Activated CD4-positive, alpha-beta T cell treated with anti-CD3 and anti-CD28 coated beads, Interleukin-2, amount 50 U/mL, for 24 hours (primary cell): ENCODE results near the gene ERAP2.
"Not testable (repeated sequence)": the region's sequence is repeated elsewhere in the genome, so short reads cannot be mapped to it uniquely, and the experiment has no call there.

ENCODE experiments used
- DNase-seq, 2 donors: peaks; one replicate each; pipeline ENCODE4 v3.0.0-alpha.2; 2020; ENCODE audit warnings: low read depth in 1 of 2, low spot score in 1 of 2

The ERAP2 gene

GRCh38 chr5:96876292-96876850, at the start of gene ERAP2:
ERAP2 (plus strand) TSS chr5:96876500; CDS start chr5:96879686, 3,186 bp downstream.
- no peak for DNase-seq

- DNase-seq: no peak
These were observed 47.0 kb upstream of the ERAP2 start for GRCh38 chr5:96829297-96829696.

- no peak for DNase-seq
These were observed 42.3 kb upstream of the ERAP2 start for GRCh38 chr5:96834016-96834415.

- no peak for DNase-seq
These were observed 40.5 kb upstream of the ERAP2 start for GRCh38 chr5:96835791-96836191.

- DNase-seq: no peak
These were observed 39.5 kb upstream of the ERAP2 start for GRCh38 chr5:96836817-96837216.

DNA sequence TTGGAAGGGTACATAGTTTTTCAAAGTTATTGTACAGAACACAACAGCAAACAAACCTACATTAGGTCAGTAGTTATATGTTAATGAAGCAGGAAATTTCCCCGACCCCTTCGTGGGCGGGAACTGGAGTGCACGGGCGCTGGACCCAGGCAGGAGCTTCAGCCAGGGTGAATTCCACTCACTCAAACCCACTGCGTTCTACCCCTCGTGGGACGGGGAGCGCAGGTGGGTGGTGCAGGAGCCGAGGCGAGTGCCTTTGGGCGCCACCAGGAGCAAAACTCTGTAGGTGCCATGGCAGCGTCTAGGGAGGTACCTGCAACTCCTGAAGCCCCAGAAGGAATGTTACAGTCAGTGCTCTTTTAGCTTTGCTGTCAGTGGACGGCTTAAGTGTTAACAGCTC, 39.0 kb upstream of the ERAP2 start:
- no peak for DNase-seq

DNA sequence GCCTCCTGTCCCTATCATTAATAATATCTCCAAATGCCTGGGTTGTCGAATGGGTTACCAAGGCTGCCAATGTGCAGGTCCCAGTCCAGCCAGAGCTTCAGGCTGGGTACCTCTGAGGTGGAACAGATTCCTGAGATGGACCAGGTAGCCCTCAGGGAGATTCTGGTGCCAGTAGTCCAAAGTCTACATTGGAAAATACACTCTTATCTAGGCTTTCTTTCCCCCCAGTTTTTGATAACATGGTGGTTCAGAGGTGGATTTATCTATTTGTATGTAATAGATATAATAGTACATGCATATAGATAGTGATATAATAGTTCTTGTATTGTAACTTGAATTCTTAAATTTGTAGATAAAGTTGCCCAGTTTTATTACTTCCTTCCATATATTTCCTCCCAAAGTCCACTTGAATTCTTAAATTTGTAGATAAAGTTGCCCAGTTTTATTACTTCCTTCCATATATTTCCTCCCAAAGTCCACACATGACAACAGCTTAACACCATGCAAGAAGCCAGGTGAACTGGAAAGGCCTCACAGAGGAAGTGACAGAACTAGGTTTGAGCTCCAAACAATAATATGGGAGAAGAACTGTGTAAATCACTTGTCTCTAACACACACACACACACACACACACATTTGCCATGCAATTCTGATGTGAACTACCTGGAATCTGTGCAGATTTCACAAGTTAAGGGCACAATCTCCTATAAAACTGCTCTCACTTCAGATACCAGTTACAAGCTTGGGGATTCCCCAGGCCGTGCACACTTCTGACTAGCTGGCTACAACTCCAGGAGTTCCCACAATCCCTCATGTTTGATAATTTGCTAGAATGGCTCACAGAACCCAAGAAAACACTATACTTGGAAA, 37.9 kb upstream of the ERAP2 start:
- DNase-seq: no peak

- DNase-seq: no peak
These were observed 37.2 kb upstream of the ERAP2 start for GRCh38 chr5:96839071-96839592.

DNA sequence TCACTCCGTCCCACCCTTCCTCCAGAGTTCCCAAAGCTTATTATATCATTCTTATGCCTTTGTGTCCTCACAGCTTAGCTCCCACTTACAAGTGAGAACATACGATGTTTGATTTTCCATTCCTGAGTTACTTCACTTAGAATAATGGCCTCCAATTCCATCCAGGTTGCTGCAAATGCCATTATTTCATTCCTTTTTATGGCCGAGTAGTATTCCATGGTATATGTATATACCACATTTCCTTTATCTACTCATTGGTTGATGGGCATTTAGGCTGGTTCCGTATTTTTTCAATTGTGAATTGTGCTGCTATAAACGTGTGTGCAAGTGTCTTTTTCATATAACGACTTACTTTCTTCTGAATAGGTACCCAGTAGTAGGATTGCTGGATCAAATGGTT, 34.4 kb upstream of the ERAP2 start:
- DNase-seq: not testable (repeated sequence)

DNA sequence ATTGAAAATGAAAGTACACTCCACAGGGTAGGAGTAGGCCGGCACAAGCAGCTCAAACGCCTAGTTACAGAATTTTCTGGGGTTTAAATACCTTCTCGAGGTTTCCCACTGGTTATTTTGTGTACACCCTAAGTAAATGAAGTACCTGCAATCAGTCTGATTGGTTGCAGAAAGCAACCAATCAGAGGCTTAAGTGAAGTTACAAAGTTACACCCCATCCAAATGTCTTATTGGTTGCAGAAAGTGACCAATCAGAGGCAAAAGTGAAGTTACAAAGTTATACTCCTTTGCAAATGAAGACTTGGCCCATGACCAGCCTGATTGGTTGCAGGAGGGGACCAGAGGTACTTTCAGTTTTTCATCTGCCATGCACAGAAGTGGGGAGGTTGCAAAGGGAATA, 33.2 kb upstream of the ERAP2 start:
- DNase-seq: no peak

- DNase-seq: no peak
These were observed 31.8 kb upstream of the ERAP2 start for GRCh38 chr5:96844481-96844990.

DNA sequence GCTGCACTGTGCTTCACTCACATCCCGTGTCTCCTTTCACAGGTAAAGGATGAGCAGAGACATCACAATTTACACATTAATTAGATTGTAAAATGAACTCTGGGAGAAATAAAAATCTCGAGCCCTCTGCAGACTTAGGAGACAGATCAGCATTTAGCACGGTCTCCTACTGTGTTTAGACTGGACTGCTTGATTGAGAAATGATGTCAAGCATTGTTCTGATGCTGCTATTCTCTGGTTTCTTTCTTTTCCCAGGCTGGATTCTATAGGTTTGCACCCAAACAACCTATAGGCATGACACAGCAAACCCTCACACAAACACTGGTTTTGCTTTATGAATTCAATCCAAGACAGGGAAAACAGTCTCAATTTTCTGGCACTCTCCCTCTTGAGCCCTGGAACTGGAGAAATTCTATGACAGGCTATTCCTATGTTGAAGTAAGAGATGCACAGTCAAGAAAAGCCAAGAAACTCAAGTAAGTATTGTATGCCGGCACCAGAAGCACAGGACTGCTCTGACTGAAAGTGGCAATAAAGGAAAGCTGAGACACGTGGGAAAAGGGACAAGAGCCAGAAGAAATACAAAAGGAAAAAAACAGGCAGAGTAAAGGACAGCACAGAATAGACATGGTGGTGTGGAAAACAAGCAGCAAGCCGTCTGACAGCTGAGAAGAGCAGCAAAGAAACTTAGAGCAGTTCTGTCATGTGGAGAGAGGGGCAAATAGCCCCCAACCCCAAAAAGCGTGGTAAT, 24.8 kb upstream of the ERAP2 start:
- no peak for DNase-seq

DNA sequence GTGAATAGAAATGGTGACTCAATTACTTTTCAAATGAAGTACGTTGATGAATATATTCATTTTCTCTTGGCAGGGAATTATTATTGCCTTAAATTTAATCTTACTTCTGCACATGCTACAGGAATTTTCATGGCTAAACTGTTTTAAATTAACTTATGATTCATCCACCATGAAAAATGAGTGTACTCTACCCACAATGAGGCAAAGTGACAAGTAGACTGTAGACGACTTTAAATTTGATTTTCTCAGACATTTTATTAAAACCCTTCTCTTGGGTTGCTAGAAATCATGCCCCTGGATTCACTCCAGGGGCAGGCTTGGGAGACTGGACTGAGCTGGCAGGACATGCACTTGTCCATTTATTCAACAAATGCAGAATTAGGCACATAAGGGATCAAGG, 23.5 kb upstream of the ERAP2 start:
- no peak for DNase-seq

DNA sequence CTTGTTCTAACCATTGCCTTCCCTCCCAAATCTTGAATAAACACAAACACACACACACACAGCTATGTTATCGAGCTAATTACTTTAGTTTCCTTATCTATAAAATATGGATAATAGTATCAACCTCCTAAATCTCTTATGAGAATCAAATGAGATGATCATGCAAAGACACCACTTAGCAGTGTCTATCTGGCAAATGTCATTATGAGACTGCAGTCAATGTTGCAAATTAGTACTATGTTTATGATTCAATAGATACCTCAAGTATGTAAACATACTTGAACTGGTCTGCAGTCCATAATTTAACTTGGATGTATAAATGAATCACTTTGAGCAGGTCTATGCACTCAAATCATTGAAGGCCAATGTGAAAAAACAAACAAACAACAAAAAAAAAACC, 22.2 kb upstream of the ERAP2 start:
- DNase-seq: no peak

- DNase-seq: no peak
These were observed 21.0 kb upstream of the ERAP2 start for GRCh38 chr5:96855031-96855872.

GRCh38 chr5:96856371-96856770, 19.9 kb upstream of the ERAP2 start:
- no peak for DNase-seq

DNA sequence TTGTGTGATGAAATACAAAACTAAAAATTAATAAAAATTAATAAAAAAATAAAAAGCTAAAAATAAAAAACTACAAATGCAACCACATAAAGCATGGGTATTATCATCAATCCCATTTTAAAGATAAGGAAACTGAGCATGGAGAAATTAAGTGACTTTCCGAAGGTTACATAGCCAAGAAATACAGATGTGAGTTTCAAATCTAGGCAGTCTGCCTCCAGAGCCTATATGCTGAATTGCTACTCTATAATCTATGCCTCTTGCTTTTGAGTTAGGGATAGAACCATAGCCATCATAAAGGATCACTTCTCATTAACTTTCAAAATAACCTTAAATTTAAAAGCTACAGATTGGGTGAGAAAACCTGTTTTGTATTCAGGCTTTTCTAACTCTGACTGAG, 18.8 kb upstream of the ERAP2 start:
- no peak for DNase-seq

DNA sequence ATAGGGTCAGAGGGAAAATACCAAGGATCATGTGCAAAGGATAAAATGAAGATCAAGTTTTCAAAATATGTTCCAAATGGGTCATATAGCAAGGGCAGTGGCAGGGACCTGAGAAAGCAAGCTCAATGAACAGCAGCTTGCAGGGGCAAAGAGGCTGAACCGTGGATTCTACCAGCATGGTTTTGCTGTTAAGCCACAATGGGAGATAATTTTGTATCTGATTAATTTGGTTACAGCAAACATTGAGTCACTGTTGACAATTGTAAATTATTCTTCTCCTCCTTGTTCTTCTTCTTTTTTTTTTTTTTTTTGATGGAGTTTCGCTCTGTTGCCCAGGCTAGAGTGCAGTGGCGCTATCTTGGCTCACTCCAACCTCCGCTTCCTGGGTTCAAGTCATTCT, 18.4 kb upstream of the ERAP2 start:
- no peak for DNase-seq

GRCh38 chr5:96859375-96859774, 16.9 kb upstream of the ERAP2 start:
- no peak for DNase-seq

DNA sequence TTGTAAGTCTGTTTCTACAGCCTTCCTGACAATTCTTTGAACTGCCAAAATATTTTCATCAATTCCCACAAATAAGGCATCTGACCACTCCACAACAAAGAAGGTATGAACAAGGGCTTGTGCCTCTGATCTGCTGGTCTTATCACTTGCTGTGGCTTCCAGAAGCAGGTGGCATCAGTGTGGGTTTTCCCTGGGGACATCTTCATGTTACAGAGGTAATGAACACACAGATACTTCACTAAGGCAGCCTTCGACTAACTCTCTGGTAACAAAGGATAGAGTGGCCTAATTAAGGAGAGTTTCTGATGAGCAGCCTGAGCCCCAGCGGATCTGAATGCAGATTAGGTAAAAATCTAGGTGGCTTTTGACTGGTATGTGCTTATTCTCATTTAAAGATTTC, 15.2 kb upstream of the ERAP2 start:
- no peak for DNase-seq

DNA sequence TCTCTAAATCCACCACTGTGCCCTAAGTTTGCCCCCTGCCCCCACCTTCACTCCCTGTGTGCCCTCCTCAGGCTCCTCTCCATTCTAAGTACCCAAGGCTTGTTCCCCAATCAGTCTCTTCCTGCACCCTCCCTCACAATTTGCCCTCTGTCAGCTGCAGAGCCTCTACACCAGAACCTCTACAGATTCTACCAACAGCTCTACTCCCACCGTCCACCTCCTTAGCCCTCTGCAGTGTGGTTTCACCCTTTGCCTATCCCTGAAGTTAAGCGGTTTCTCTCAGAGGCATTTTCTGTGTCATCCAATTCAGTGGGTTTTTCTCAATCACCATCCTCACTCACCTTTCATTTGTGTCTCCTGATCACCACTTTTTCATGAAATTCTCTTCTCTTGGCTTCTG, 13.2 kb upstream of the ERAP2 start:
- DNase-seq: no peak
